GM23338 (cell line): Measurements from ENCODE around the gene JDP2. TPM values are rescaled to one million over a fixed set of nuclear protein-coding genes. Genes with fewer than 3 reads are reported as not detected.

Experiments used
- ATAC-seq: fragments of 200-7000 bp; cut with Tn5 transposase; 3 replicates; pipeline ENCODE4 v1.9.1; 2020
- DNase-seq: peaks from one replicate; pipeline ENCODE4 v3.0.0-alpha.2; 2015; ENCODE audit warnings: low spot score
- H2AFZ ChIP-seq: fragments of 200-600 bp; sonication (generic); 2 replicates; pipeline ENCODE4 v1.8.0; 2016; ENCODE audit warnings: antibody characterized with exemption, mild to moderate bottlenecking, moderate library complexity
- H3F3A ChIP-seq: fragments of 200-600 bp; sonication (generic); replicated peaks from 2 replicates; pipeline ENCODE4 v1.8.0; 2017; ENCODE audit warnings: antibody characterized with exemption, mixed run types, low read depth
- H3K27ac ChIP-seq: fragments of 200-600 bp; sonication (generic); 2 replicates; pipeline ENCODE4 v1.6.1; 2016; ENCODE audit warnings: low read depth
- H3K27me3 ChIP-seq: fragments of 200-600 bp; sonication (generic); 2 replicates; pipeline ENCODE4 v1.8.0; 2016; ENCODE audit warnings: mild to moderate bottlenecking, mixed run types, moderate library complexity; ENCODE audit not compliant: insufficient read depth
- H3K36me3 ChIP-seq: fragments of 200-600 bp; sonication (generic); 2 replicates; pipeline ENCODE4 v1.8.0; 2016; ENCODE audit warnings: mild to moderate bottlenecking; ENCODE audit not compliant: insufficient read depth
- H3K4me1 ChIP-seq: fragments of 200-600 bp; sonication (generic); 2 replicates; pipeline ENCODE4 v1.8.0; 2016; ENCODE audit warnings: mild to moderate bottlenecking, moderate library complexity; ENCODE audit not compliant: insufficient read depth
- H3K4me2 ChIP-seq: fragments of 200-600 bp; sonication (generic); 2 replicates; pipeline ENCODE4 v1.7.1; 2017; ENCODE audit warnings: mixed run types
- H3K4me3 ChIP-seq: fragments of 200-600 bp; sonication (generic); 2 replicates; pipeline ENCODE4 v1.6.1; 2016; ENCODE audit warnings: mixed run types
- H3K79me2 ChIP-seq: fragments of 200-600 bp; sonication (generic); replicated peaks from 2 replicates; pipeline ENCODE4 v1.8.0; 2017; ENCODE audit warnings: mild to moderate bottlenecking; ENCODE audit not compliant: insufficient read depth
- H3K9me2 ChIP-seq: fragments of 200-600 bp; sonication (generic); 2 replicates; pipeline ENCODE4 v1.8.0; 2017; ENCODE audit not compliant: insufficient read depth
- H4K20me1 ChIP-seq: fragments of 200-600 bp; sonication (generic); replicated peaks from 2 replicates; pipeline ENCODE4 v1.8.0; 2017; ENCODE audit warnings: mild to moderate bottlenecking; ENCODE audit not compliant: insufficient read depth
- H3K27ac Mint-ChIP-seq: 2 replicates; pipeline ENCODE4 v1.8.0; 2020; ENCODE audit warnings: inconsistent platforms, mild to moderate bottlenecking, moderate library complexity, mixed read lengths
- H3K27me3 Mint-ChIP-seq: 3 replicates; pipeline ENCODE4 v1.8.0; 2022; ENCODE audit warnings: low read depth, mild to moderate bottlenecking, moderate library complexity, mixed read lengths, inconsistent platforms; ENCODE audit not compliant: insufficient read depth, poor library complexity
- H3K36me3 Mint-ChIP-seq: 3 replicates; pipeline ENCODE4 v1.8.0; 2021; ENCODE audit warnings: low read depth, mild to moderate bottlenecking, inconsistent platforms, moderate library complexity, mixed read lengths
- H3K4me1 Mint-ChIP-seq: 3 replicates; pipeline ENCODE4 v1.8.0; 2020; ENCODE audit warnings: mild to moderate bottlenecking, inconsistent platforms, mixed read lengths
- H3K4me3 Mint-ChIP-seq: 3 replicates; pipeline ENCODE4 v1.8.0; 2021; ENCODE audit warnings: moderate library complexity, mild to moderate bottlenecking, inconsistent platforms, mixed read lengths
- H3K9me3 Mint-ChIP-seq: 3 replicates; pipeline ENCODE4 v1.8.0; 2020; ENCODE audit warnings: moderate library complexity, mild to moderate bottlenecking, inconsistent platforms, mixed read lengths
- CTCF ChIP-seq, 2 experiments: fragments of 200-600 bp in 1 of 2; sonication (generic) in 1 of 2; conservative IDR thresholded peaks; 2 replicates each; pipeline versions ENCODE4 v1.5.1 to v1.6.1; 2016 to 2017; ENCODE audit warnings: antibody characterized with exemption in 2 of 2, low read depth in 2 of 2, mild to moderate bottlenecking in 2 of 2, moderate library complexity in 1 of 2
- REST ChIP-seq: IDR thresholded peaks from one replicate; pipeline ENCODE4 v1.6.1; 2018; ENCODE audit warnings: antibody characterized with exemption; ENCODE audit not compliant: unreplicated experiment
- polyA plus RNA-seq: library from polyadenylated mRNA; unstranded; fragments of >200 nt; fragmentation: Nextera tagmentation; extraction: Ambion mirVana; gene quantifications from 2 replicates; pipeline ENCODE4 v1.2.1, GENCODE V29; 2016
- total RNA-seq: library from RNA; depleted of rRNA; stranded (reverse); fragments of >200 nt; shearing (Covaris generic); gene quantifications from 2 replicates; pipeline ENCODE4 v1.2.3, GENCODE V29; 2014
- TF ChIP-seq, protein P1 (sequence below): IDR thresholded peaks from 2 replicates; pipeline ENCODE4 v1.6.1; 2016; ENCODE audit warnings: antibody characterized with exemption

The JDP2 gene
- total and polyA plus RNA-seq, 2 experiments from 2014 or later: 12.5 to 38.9 TPM

- TF ChIP-seq, protein P1, sequence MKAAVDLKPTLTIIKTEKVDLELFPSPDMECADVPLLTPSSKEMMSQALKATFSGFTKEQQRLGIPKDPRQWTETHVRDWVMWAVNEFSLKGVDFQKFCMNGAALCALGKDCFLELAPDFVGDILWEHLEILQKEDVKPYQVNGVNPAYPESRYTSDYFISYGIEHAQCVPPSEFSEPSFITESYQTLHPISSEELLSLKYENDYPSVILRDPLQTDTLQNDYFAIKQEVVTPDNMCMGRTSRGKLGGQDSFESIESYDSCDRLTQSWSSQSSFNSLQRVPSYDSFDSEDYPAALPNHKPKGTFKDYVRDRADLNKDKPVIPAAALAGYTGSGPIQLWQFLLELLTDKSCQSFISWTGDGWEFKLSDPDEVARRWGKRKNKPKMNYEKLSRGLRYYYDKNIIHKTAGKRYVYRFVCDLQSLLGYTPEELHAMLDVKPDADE: no peak
Measured at GRCh38 chr14:75432411-75432810, 4.6 kb downstream of the JDP2 start (continued).

GRCh38 chr14:75433631-75434071 lies 5.8 kb downstream of the JDP2 start:
- peaks cover 40% of the 10 kb centered on the region for H3K4me1 Mint-ChIP-seq

More at GRCh38 chr14:75433631-75434071, 5.8 kb downstream of the JDP2 start:
- ATAC-seq: no peak
- no peak overlapping the region for H3K27ac ChIP-seq
- no peak for DNase-seq
- Mint-ChIP-seq H3K36me3 (peaks cover 53% of the 10 kb centered on the region), H3K27ac (no peak overlapping the region), H3K27me3 (peaks cover 5% of the 10 kb centered on the region), H3K9me3 (no peaks in the 10 kb centered on the region), H3K4me3 (no peak overlapping the region)
- no peaks in the 10 kb centered on the region for H3K27me3 ChIP-seq
- TF ChIP-seq CTCF (conservative IDR thresholded peaks at IDR 0.05; ENCODE audit: low read depth in 2 of 2): no peak
- TF ChIP-seq REST: no peak
- TF ChIP-seq, protein P1: no peak
- H3K4me2 ChIP-seq: no peak overlapping the region
- H2AFZ ChIP-seq: no peak overlapping the region
- H3K4me1 ChIP-seq: peaks cover 11% of the 10 kb centered on the region
- peaks cover 10% of the 10 kb centered on the region for H3K36me3 ChIP-seq
- no peaks in the 10 kb centered on the region for H3F3A ChIP-seq
- peaks cover 14% of the 10 kb centered on the region for H4K20me1 ChIP-seq
- H3K9me2 ChIP-seq: no peaks in the 10 kb centered on the region
- peaks cover 59% of the 10 kb centered on the region for H3K79me2 ChIP-seq
- H3K4me3 ChIP-seq: no peak overlapping the region
